Activated T-cell treated with anti-CD3 and anti-CD28 coated beads for 24 hours (primary cell): ENCODE measurements around the gene BNIP5.

ENCODE experiments used
- DNase-seq: peaks from one replicate; pipeline ENCODE4 v3.0.0-alpha.2; 2020; ENCODE audit warnings: low read depth

Gene BNIP5

GRCh38 chr6:36292170-36292569 lies 44.5 kb downstream of the BNIP5 start:
- DNase-seq = no peak

- DNase-seq = no peak
Measured at GRCh38 chr6:36290668-36291620, 45.7 kb downstream of the BNIP5 start.

GRCh38 chr6:36289281-36289878 lies 47.3 kb downstream of the BNIP5 start:
- no peak for DNase-seq

- DNase-seq = no peak
Measured at GRCh38 chr6:36286858-36287257, 49.8 kb downstream of the BNIP5 start.

GRCh38 chr6:36285797-36286196 lies 50.9 kb downstream of the BNIP5 start:
- no peak for DNase-seq

- no peak for DNase-seq
Measured at GRCh38 chr6:36285187-36285671, 51.5 kb downstream of the BNIP5 start.

GRCh38 chr6:36284359-36284758 lies 52.3 kb downstream of the BNIP5 start:
- no peak for DNase-seq

- DNase-seq = no peak
Measured at GRCh38 chr6:36283608-36284007, 53.1 kb downstream of the BNIP5 start.

GRCh38 chr6:36280983-36281382 lies 55.7 kb downstream of the BNIP5 start:
- DNase-seq = no peak

- no peak for DNase-seq
Measured at GRCh38 chr6:36280467-36280866, 56.2 kb downstream of the BNIP5 start.

GRCh38 chr6:36277946-36278470 lies 58.7 kb downstream of the BNIP5 start:
- DNase-seq = no peak

GRCh38 chr6:36276581-36277536 lies 59.8 kb downstream of the BNIP5 start:
- no peak for DNase-seq

GRCh38 chr6:36273802-36274514 lies 62.7 kb downstream of the BNIP5 start:
- DNase-seq = no peak

GRCh38 chr6:36273067-36273466 lies 63.6 kb downstream of the BNIP5 start:
- no peak for DNase-seq

GRCh38 chr6:36272234-36272633 lies 64.5 kb downstream of the BNIP5 start:
- DNase-seq = no peak

GRCh38 chr6:36269834-36270705 lies 66.6 kb downstream of the BNIP5 start, which contains the start of gene PNPLA1:
PNPLA1 (plus strand) TSS chr6:36270060; CDS start chr6:36270460, 400 bp downstream.
- no peak for DNase-seq

GRCh38 chr6:36268478-36269275 lies 68.0 kb downstream of the BNIP5 start:
- DNase-seq = no peak

GRCh38 chr6:36267731-36268477 lies 68.8 kb downstream of the BNIP5 start:
- no peak for DNase-seq
